ENCODE results near the gene TRAF5.
"Not testable (repeated sequence)": the region's sequence is repeated elsewhere in the genome, so short reads cannot be mapped to it uniquely, and the experiment has no call there.

The TRAF5 gene

DNA sequence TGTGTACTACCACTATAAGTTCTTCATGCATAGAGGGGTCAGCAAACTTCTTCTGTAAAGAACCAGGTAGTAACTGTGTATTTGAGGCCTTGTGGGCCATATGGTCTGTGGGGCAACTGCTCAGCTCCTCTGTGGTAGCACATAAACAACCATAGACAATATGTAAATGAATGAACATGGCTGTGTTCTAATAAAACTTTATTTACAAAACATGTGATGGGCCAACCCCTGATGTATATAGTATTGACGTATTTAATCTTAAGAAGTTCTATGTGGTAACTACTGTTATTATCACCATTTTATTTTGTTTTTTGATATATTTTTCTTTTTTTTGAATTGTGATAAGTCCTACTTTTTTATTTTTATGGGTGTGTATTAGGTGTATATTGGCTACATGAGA, 15.4 kb downstream of the TRAF5 start:
- no peak overlapping the region for H3K27ac ChIP-seq
- DNase-seq (ENCODE audit: low read depth, low spot score) = no peak

- no peak overlapping the region for H3K27ac ChIP-seq
- DNase-seq (ENCODE audit: low read depth, low spot score) = no peak
Measured at GRCh38 chr1:211343607-211344006, 17.0 kb downstream of the TRAF5 start.

DNA sequence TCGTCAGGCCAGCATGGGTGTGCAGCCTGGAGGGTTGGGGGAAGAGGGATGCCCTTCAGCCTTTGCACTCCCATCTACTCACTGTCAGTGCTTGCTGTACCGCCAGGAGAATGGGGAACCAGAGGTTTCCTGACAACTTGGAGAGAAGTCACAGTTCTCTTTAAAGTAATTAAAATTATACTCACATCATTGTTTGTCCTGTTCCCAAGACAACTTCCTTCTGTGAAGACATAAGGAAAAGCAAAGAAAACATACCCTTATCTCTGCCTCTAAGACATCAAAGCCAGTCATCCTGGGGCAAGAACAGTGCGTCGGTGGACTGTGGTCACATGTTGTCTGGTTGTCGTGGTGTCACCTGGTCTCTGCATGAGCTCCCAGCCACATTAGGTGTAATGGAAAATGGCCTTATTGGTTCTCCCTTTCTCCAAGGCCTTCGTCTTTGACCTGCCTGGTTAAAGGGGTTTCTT, 17.6 kb downstream of the TRAF5 start:
- DNase-seq (ENCODE audit: low read depth, low spot score) = no peak

DNA sequence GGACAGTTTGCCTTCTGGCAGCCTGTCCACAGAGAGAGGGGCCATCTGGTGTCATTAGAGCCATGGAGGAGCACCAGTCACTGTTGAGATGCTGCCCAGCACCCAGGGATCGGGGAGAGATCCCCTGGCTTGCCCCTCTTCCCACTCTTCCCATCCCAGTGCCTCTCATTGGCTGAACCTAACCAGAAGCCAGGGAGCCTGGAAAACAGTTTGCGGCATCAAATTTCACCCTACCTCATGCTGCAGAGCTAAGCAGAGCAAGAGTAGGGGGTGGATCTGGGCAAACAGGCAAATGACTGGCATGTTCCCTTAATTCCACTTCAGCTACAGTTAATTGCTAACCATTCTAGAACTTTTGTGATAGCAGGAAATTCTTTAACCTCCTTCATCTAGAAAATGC, 19.1 kb downstream of the TRAF5 start:
- no peak overlapping the region for H3K27ac ChIP-seq
- no peak for DNase-seq (ENCODE audit: low read depth, low spot score)

More for the DNA sequence above, 17.6 kb downstream of the TRAF5 start:
- H3K27ac ChIP-seq = no peak overlapping the region

GRCh38 chr1:211347077-211347844, 20.6 kb downstream of the TRAF5 start:
- H3K27ac ChIP-seq = no peak overlapping the region
- DNase-seq (ENCODE audit: low read depth, low spot score) = no peak

GRCh38 chr1:211348547-211348946, 21.9 kb downstream of the TRAF5 start:
- H3K27ac ChIP-seq = no peak overlapping the region
- DNase-seq (ENCODE audit: low read depth, low spot score) = no peak

- DNase-seq (ENCODE audit: low read depth, low spot score) = no peak
Measured at GRCh38 chr1:211349741-211350140, 23.1 kb downstream of the TRAF5 start.

GRCh38 chr1:211352055-211352454, 25.4 kb downstream of the TRAF5 start:
- DNase-seq (ENCODE audit: low read depth, low spot score); H3K27ac ChIP-seq: not testable (repeated sequence)

More at GRCh38 chr1:211349741-211350140, 23.1 kb downstream of the TRAF5 start:
- H3K27ac ChIP-seq = no peak overlapping the region

DNA sequence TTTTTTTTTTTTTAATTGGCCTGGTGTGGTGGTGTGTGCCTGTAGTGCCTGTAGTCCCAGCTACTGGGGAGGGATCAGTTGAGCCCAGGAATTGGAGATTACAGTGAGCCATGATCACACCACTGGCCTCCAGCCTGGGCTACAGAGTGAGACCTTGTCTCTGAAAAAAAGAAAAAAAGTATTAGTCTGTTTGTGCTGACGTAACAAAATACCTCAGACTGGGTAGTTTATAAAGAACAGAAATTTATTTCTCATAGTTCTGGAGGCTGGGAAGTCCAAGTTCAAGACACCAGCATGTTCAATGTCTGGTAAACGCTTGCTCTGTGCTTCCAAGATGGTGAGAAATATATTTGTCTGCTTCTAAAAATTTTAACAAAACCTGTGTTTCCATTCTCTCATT, 25.8 kb downstream of the TRAF5 start:
- no peak overlapping the region for H3K27ac ChIP-seq
- DNase-seq (ENCODE audit: low read depth, low spot score) = no peak

- no peak for DNase-seq (ENCODE audit: low read depth, low spot score)
- no peak overlapping the region for H3K27ac ChIP-seq
Measured at GRCh38 chr1:211352985-211353515, 26.4 kb downstream of the TRAF5 start.

GRCh38 chr1:211353562-211354212, 27.1 kb downstream of the TRAF5 start:
- no peak for DNase-seq (ENCODE audit: low read depth, low spot score)

GRCh38 chr1:211355873-211356272, 29.2 kb downstream of the TRAF5 start:
- no peak for DNase-seq (ENCODE audit: low read depth, low spot score)
- H3K27ac ChIP-seq = no peak overlapping the region

More at GRCh38 chr1:211353562-211354212, 27.1 kb downstream of the TRAF5 start:
- no peak overlapping the region for H3K27ac ChIP-seq

DNA sequence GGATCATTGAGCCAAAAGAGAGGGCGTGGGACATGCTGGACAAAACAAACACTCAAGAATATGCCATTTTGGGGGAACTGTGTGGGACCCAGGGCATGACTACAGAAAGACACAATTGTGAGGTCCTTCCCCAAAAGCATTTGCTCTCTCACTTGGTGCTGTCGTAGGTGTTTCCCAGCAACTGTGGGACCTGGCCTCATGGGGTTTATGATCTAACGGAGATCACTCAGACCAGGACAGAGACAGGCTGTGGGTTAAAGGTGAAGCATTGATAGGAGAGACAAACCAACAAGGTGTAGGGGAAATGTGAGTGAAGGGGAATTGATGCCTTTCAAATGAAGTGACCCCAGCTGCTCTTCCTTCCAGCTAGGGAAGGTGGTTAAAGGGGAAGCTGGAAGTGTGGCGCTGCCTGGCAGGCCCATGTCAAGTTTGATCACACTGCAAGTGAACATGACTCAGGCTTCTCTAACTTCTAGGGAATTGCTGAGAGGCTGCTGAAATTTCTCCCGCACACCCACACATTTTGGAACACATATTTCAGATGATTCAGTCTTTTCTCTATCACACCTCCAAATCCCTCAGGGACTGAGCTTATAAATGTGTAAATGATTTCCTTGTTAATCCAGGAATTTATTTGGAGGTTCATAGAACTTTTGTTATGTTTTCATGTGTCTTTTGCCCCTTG, 30.2 kb downstream of the TRAF5 start:
- DNase-seq (ENCODE audit: low read depth, low spot score) = no peak
- H3K27ac ChIP-seq = no peak overlapping the region

DNA sequence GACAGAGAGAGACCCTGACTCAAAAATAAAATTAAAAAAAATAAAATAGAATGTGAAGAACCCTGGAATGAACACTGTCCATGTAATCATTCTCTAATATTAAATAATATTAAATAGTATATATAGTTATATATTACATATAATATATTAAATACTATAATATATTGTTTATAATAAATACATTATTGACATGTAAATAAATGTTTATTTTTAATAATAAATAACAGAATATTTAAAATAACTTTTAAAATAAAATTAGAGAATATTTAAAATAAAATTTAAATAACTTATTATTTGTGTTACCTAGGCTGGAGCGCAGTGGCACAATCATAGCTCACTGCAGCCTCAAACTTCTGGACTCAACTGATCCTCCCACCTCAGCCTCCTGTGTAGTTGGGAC, 32.1 kb downstream of the TRAF5 start:
- DNase-seq (ENCODE audit: low read depth, low spot score) = no peak

GRCh38 chr1:211359876-211360275, 33.2 kb downstream of the TRAF5 start:
- DNase-seq (ENCODE audit: low read depth, low spot score) = no peak
- no peak overlapping the region for H3K27ac ChIP-seq

More for the DNA sequence above, 32.1 kb downstream of the TRAF5 start:
- H3K27ac ChIP-seq = no peak overlapping the region

GRCh38 chr1:211361202-211361601, 34.6 kb downstream of the TRAF5 start:
- DNase-seq (ENCODE audit: low read depth, low spot score) = no peak
- H3K27ac ChIP-seq = no peak overlapping the region

DNA sequence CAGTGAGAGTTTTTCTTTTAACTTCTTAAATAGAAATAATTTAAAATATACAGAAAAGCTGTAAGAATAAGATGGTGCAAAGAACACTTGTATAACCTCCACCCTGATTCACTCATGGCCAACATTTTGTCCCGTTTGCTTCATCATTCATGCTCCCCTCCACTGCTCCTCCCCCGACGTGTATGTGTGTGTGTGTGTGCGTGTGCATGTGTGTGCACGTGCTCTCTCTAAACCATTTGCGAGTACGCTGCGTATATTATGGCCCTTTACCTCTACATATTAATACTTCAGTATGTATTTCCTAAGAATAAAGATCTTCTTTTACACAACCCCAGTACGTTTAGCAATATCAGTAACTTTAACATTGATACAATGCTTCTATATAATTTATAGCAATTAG, 43.0 kb downstream of the TRAF5 start:
- no peak for DNase-seq (ENCODE audit: low read depth, low spot score)

DNA sequence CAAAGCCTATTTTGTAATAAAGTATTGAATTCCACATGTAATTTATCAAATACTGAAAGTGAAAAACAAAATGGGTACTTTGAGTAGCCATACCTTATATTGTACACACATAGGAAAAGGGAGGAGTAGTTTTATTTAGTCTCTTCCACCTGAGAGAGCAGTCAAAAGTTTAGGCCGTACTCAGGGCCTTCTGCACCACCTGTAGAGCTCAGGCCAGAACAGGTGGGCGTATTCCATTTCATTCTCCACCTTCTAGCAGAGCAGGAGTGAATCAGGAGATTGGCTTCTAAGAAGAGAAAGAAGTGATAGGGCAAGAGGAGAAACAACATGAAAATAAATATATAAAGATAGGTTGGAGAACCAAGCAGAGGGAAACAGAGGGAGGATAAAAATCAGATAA, 44.0 kb downstream of the TRAF5 start:
- H3K27ac ChIP-seq = no peak overlapping the region
- no peak for DNase-seq (ENCODE audit: low read depth, low spot score)

More for the DNA sequence above, 43.0 kb downstream of the TRAF5 start:
- H3K27ac ChIP-seq = no peak overlapping the region

- peak overlapping the region; percentile 6 for H3K27ac ChIP-seq
- peak; percentile 14 for DNase-seq (ENCODE audit: low read depth, low spot score)
Measured at GRCh38 chr1:211371406-211372105, 44.9 kb downstream of the TRAF5 start.

GRCh38 chr1:211372463-211372862, 45.8 kb downstream of the TRAF5 start:
- no peak overlapping the region for H3K27ac ChIP-seq

More at GRCh38 chr1:211372463-211372862, 45.8 kb downstream of the TRAF5 start:
- no peak for DNase-seq (ENCODE audit: low read depth, low spot score)
